HG03108 (cell line): ENCODE measurements around the gene SMIM44.

Source experiments
- ATAC-seq: cut with Tn5 transposase; IDR thresholded peaks from one replicate; pipeline ENCODE4 v1.9.1; 2021; ENCODE audit warnings: moderate library complexity; ENCODE audit not compliant: unreplicated experiment

The SMIM44 gene

DNA sequence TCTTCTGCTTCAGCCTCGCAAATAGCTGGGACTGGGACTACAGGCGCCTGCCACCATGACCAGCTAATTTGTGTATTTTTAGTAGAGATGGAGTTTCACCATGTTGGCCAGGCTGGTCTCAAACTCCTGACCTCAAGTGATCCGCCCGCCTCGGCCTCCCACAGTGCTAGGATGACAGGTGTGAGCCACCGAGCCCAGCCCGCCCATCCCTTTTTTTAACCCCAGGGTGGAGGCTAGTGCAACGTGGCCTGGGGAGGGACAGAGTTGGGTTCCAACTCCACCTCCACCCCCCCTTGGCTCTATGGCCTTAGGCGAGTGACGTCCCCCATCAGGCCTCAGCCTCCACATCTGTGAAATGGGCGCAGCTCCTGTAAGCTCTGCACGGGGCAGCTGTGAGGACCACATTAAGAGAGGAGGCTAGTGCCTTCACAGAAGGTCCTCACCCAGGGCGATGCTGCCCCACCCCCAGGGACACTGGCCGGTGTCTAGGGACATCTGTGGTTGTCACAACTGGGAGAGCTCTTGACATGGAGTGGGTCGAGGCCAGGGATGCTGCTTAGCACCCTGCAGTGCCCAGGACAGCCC, 40.7 kb downstream of the SMIM44 start:
- no peak for ATAC-seq

DNA sequence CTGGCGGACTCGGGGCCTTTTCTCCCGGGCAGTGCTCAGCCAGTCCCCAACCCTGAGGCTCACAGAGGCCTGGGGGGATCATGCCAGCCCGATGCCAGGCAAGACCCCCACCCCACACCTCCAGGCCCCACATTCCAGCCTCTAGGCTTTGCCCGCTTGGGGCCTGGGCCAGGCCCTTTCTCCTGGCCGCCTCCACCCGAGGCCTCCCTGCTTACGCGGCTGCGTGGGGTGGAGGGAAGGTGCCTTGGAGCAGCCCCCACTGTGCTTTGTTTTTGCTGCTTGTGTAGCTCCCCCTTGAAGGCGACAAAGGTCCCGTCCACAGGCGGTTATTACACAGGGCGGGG, 41.3 kb downstream of the SMIM44 start:
- no peak for ATAC-seq

DNA sequence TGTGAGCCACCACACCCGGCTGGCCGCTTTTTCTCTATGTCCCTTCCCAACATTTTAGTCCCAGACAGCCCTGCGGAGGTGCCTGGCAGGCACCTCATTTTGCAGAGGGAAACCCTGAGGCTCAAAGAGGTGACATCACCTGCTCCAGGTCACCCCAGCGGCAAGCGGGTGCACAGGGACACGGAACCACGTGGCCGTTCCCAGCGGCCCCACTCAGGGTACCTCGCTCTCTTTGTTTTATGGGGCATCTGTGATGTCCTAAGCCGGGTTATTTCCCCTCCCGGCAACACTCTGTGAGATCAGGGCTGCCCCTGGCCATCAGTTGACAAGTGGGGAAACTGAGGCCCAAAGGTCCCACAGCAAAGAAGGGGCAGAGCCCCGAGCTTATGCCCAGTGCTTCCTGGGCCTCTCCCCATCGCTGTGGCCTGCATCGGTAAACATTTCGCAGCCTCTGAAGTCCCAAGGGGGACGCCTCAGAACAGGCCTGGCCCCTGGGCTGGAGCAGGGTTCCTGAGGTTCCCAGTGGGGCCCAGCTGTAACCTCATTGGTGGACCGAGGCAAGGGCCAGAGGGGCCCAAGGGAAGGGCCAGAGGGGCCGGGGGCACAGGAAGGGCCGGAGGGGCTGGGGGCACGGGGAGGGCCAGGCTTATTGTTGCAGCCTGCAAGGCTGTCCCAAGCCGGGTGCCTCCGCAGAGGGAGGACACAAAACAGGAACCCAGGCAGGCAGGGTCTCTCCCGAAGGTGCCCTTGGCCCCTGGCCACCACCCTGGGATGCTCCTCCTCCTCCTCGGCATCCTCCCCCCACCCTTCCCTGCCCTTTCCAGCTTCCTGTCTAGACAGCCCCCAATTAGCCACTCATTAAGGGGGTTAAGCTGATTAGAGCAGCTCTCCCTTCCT, 41.9 kb downstream of the SMIM44 start:
- no peak for ATAC-seq

- no peak for ATAC-seq
Observed at GRCh38 chr19:3440082-3440481, 43.2 kb downstream of the SMIM44 start.

DNA sequence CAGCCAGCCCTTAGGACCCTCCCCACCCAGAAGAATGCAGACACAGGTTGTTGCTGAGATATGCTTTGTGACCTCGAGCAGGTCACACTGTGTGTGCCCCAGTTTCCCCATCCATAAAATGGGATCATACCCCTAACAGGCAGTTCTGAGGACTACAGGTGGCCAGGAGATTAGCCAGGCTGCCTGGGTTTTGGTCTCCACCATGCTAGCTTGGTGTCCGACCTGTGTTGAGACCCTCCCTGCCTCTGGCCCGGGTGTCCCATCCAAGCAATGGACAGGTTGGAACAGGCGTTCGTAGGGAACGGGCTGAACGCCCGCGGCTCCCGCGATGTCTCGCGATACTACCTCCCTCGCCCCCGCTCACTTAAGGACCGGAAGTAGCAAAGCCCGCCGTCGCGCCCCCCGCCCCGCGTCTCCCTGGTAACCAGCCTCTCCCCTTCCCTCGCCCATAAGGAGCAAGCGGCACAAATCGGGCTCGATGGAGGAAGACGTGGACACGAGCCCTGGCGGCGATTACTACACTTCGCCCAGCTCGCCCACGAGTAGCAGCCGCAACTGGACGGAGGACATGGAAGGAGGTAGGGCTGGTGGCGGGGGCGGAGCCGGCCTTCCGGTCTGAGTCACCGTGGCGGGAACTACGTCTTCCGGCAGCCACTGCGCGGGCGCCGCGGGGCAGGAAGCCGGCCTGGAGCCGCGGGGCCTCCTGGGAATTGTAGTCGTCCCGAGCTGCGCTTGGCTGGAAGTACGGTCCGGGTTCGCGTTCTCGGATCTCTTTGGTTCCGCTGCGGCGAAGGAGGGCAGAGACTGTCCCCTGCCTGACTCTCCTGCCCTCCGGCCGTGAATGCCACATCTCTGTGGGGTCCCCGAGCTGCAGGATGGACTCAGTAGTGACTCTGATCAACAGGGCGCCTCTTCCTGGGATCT, 48.3 kb downstream of the SMIM44 start:
- ATAC-seq, result peak; percentile 90

GRCh38 chr19:3433805-3434540, 49.3 kb downstream of the SMIM44 start:
- ATAC-seq, result no peak

GRCh38 chr19:3433313-3433712, 49.9 kb downstream of the SMIM44 start:
- ATAC-seq, result no peak
